IMR-90 (cell line): ENCODE results near the gene ANK3. TPM values are rescaled to one million over a fixed set of nuclear protein-coding genes. Genes with fewer than 3 reads are reported as not detected.

Experiments used
- ATAC-seq: fragments of 200-7000 bp; cut with Tn5 transposase; 2 replicates; pipeline ENCODE4 v1.9.1; 2020; ENCODE audit warnings: low read depth, mild to moderate bottlenecking, moderate library complexity
- BruUV-seq: library from RNA; stranded (reverse); fragments of 400-500 nt; replicated peaks from 2 replicates; lab custom pipeline; 2021; lab: Mats Ljungman, UMichigan
- CTCF ChIA-PET: fragments of 300-600 bp; formaldehyde crosslinking; extraction: SDS; loops from one replicate; lab custom pipeline; 2021; ENCODE audit warnings: antibody characterized with exemption; lab: Yijun Ruan, JAX
- POLR2A ChIA-PET: fragments of 300-600 bp; sonication (Branson Sonifier 250); formaldehyde crosslinking; loops from one replicate; lab custom pipeline; 2022; ENCODE audit warnings: antibody characterized with exemption; ENCODE audit not compliant: unreplicated experiment; lab: Charles Lee
- DNase-seq: peaks from one replicate; pipeline ENCODE4 v3.0.0; 2013
- H2AFZ ChIP-seq: replicated peaks from 2 replicates; pipeline ENCODE3; 2013; ENCODE audit warnings: low read length, mild to moderate bottlenecking; ENCODE audit not compliant: poor library complexity
- H2AK5ac ChIP-seq: 2 replicates; pipeline ENCODE4 v1.6.1; 2013; ENCODE audit warnings: low read depth, low read length, inconsistent platforms
- H2AK9ac ChIP-seq: replicated peaks from 2 replicates; pipeline ENCODE3; 2013; ENCODE audit warnings: mild to moderate bottlenecking, low read depth, low read length, moderate library complexity; ENCODE audit not compliant: poor library complexity
- H2BK120ac ChIP-seq: 2 replicates; pipeline ENCODE4 v1.6.1; 2013; ENCODE audit warnings: low read depth, low read length, inconsistent platforms
- H2BK15ac ChIP-seq: 3 replicates; pipeline ENCODE4 v1.6.1; 2013; ENCODE audit warnings: low read depth, low read length, inconsistent platforms
- H2BK20ac ChIP-seq: 2 replicates; pipeline ENCODE4 v1.6.1; 2013; ENCODE audit warnings: low read depth, mild to moderate bottlenecking, inconsistent platforms, low read length, moderate library complexity
- H2BK5ac ChIP-seq: 2 replicates; pipeline ENCODE4 v1.6.1; 2013; ENCODE audit warnings: mild to moderate bottlenecking, low read depth, low read length, inconsistent platforms; ENCODE audit not compliant: poor library complexity, severe bottlenecking
- H3K14ac ChIP-seq: replicated peaks from 2 replicates; pipeline ENCODE4 v1.6.1; 2013; ENCODE audit warnings: low read depth, low read length, inconsistent platforms
- H3K18ac ChIP-seq: 2 replicates; pipeline ENCODE4 v1.6.1; 2013; ENCODE audit warnings: low read depth, low read length, control low read depth
- H3K23ac ChIP-seq: 2 replicates; pipeline ENCODE4 v1.6.1; 2013; ENCODE audit warnings: low read depth, low read length, inconsistent platforms
- H3K27ac ChIP-seq: 2 replicates; pipeline ENCODE4 v1.5.1; 2013; ENCODE audit warnings: mild to moderate bottlenecking, control low read depth, low read length; ENCODE audit not compliant: insufficient read depth
- H3K27me3 ChIP-seq: 2 replicates; pipeline ENCODE4 v1.6.1; 2013; ENCODE audit warnings: low read length; ENCODE audit not compliant: control insufficient read depth, insufficient read depth
- H3K36me3 ChIP-seq: 2 replicates; pipeline ENCODE4 v1.6.1; 2013; ENCODE audit warnings: low read length, mixed read lengths; ENCODE audit not compliant: control insufficient read depth, insufficient read depth
- H3K4ac ChIP-seq: 2 replicates; pipeline ENCODE4 v1.6.1; 2013; ENCODE audit warnings: low read depth, low read length, inconsistent platforms
- H3K4me1 ChIP-seq: 2 replicates; pipeline ENCODE4 v1.6.1; 2013; ENCODE audit warnings: low read length, mixed read lengths; ENCODE audit not compliant: control insufficient read depth, insufficient read depth
- H3K4me2 ChIP-seq: 2 replicates; pipeline ENCODE4 v1.6.1; 2013; ENCODE audit warnings: low read depth, mild to moderate bottlenecking, control low read depth, low read length, moderate library complexity
- H3K4me3 ChIP-seq: 2 replicates; pipeline ENCODE4 v1.5.1; 2013; ENCODE audit warnings: low read depth, mild to moderate bottlenecking, control low read depth, low read length, moderate library complexity; ENCODE audit not compliant: insufficient read depth
- H3K56ac ChIP-seq: 2 replicates; pipeline ENCODE4 v1.6.1; 2013; ENCODE audit warnings: low read length, inconsistent platforms; ENCODE audit not compliant: insufficient read depth; ENCODE audit errors: extremely low read depth
- H3K79me1 ChIP-seq, 2 experiments: 2 replicates each; pipeline ENCODE4 v1.6.1; 2013; ENCODE audit warnings: low read length in 2 of 2, inconsistent platforms in 1 of 2, low read depth in 1 of 2
- H3K9ac ChIP-seq: 2 replicates; pipeline ENCODE4 v1.6.1; 2013; ENCODE audit warnings: low read depth, low read length, control low read depth
- H3K9me1 ChIP-seq: 2 replicates; pipeline ENCODE4 v1.6.1; 2013; ENCODE audit warnings: low read length, inconsistent platforms; ENCODE audit not compliant: insufficient read depth
- H3K9me3 ChIP-seq: 2 replicates; pipeline ENCODE4 v1.6.1; 2013; ENCODE audit warnings: low read length; ENCODE audit not compliant: control insufficient read depth, insufficient read depth
- H4K20me1 ChIP-seq: 2 replicates; pipeline ENCODE4 v1.6.1; 2013; ENCODE audit warnings: low read length, inconsistent platforms; ENCODE audit not compliant: insufficient read depth
- H4K5ac ChIP-seq: 2 replicates; pipeline ENCODE4 v1.6.1; 2013; ENCODE audit warnings: mild to moderate bottlenecking, low read depth, low read length, control low read depth
- H4K8ac ChIP-seq, 2 experiments: 2 replicates each; pipeline ENCODE4 v1.6.1; 2013; ENCODE audit warnings: low read depth in 2 of 2, low read length in 2 of 2, control low read depth in 1 of 2, inconsistent platforms in 1 of 2
- H4K91ac ChIP-seq: 2 replicates; pipeline ENCODE4 v1.6.1; 2013; ENCODE audit warnings: low read depth, low read length, inconsistent platforms; ENCODE audit not compliant: insufficient read depth
- BHLHE40 ChIP-seq: fragments of 150-350 bp; IDR thresholded peaks from 2 replicates; pipeline ENCODE4 v1.6.1; 2016; ENCODE audit warnings: mild to moderate bottlenecking, low read depth, low read length
- CEBPB ChIP-seq: IDR thresholded peaks from 2 replicates; pipeline ENCODE4 v1.6.1; 2012; ENCODE audit warnings: low read depth, low read length, improper control_type of control experiment
- CHD1 ChIP-seq: IDR thresholded peaks from 2 replicates; pipeline ENCODE4 v1.6.1; 2012; ENCODE audit warnings: low read depth, low read length, improper control_type of control experiment
- CTCF ChIP-seq: conservative IDR thresholded peaks from 2 replicates; pipeline ENCODE4 v1.5.1; 2012; ENCODE audit warnings: mild to moderate bottlenecking, low read depth, low read length, improper control_type of control experiment
- ELK1 ChIP-seq: fragments of 150-350 bp; IDR thresholded peaks from 2 replicates; pipeline ENCODE4 v1.6.1; 2016; ENCODE audit warnings: low read depth, mild to moderate bottlenecking, low read length, moderate library complexity, borderline replicate concordance
- MAFK ChIP-seq: IDR thresholded peaks from 2 replicates; pipeline ENCODE4 v1.6.1; 2012; ENCODE audit warnings: low read depth, low read length, improper control_type of control experiment
- MAZ ChIP-seq: IDR thresholded peaks from 2 replicates; pipeline ENCODE4 v1.6.1; 2012; ENCODE audit warnings: low read depth, mild to moderate bottlenecking, low read length, improper control_type of control experiment, moderate library complexity, borderline replicate concordance
- MXI1 ChIP-seq: IDR thresholded peaks from 2 replicates; pipeline ENCODE4 v1.6.1; 2012; ENCODE audit warnings: low read depth, mild to moderate bottlenecking, low read length, moderate library complexity, borderline replicate concordance
- NFE2L2 ChIP-seq: fragments of 150-350 bp; IDR thresholded peaks from 2 replicates; pipeline ENCODE4 v1.6.1; 2016; ENCODE audit warnings: low read depth, mild to moderate bottlenecking, low read length
- POLR2A ChIP-seq: IDR thresholded peaks from 2 replicates; pipeline ENCODE4 v1.6.1; 2012; ENCODE audit warnings: mild to moderate bottlenecking, low read depth, low read length
- RAD21 ChIP-seq: IDR thresholded peaks from 2 replicates; pipeline ENCODE4 v1.6.1; 2012; ENCODE audit warnings: low read length, improper control_type of control experiment
- RCOR1 ChIP-seq: IDR thresholded peaks from 2 replicates; pipeline ENCODE4 v1.6.1; 2012; ENCODE audit warnings: mild to moderate bottlenecking, low read length, improper control_type of control experiment; ENCODE audit not compliant: insufficient replicate concordance
- RFX5 ChIP-seq: IDR thresholded peaks from 2 replicates; pipeline ENCODE4 v1.8.0; 2012; ENCODE audit warnings: low read depth, mild to moderate bottlenecking, low read length, moderate library complexity
- SMC3 ChIP-seq: fragments of 150-350 bp; IDR thresholded peaks from 2 replicates; pipeline ENCODE4 v1.6.1; 2016; ENCODE audit warnings: low read depth, mild to moderate bottlenecking, antibody characterized with exemption, low read length, moderate library complexity
- USF2 ChIP-seq: fragments of 150-350 bp; IDR thresholded peaks from 2 replicates; pipeline ENCODE4 v1.6.1; 2017; ENCODE audit warnings: mild to moderate bottlenecking, antibody characterized with exemption, low read length, low read depth
- WGBS, 2 experiments: methylation state at CpG; one replicate each; pipeline versions ENCODE4 v1.1.5 to v1.1.7; 2013; ENCODE audit warnings: missing lambda C conversion rate in 2 of 2; ENCODE audit not compliant: insufficient read length in 1 of 2; ENCODE audit errors: extremely low coverage in 2 of 2; 5-methylcytosine and 5-hydroxymethylcytosine counted together
- dilution Hi-C: fragments of 300-500 bp; cut with HindIII; formaldehyde crosslinking; loops from one replicate; pipeline ENCODE4 v1.14.3; 2018; ENCODE audit warnings: low sequenced_read_pairs; ENCODE audit not compliant: unreplicated experiment
- in situ Hi-C: fragments of 300-500 bp; cut with MboI; formaldehyde crosslinking; loops from 3 replicates; pipeline ENCODE4 v1.14.3; 2019; ENCODE audit warnings: low sequenced_read_pairs, inconsistent platforms, mixed read lengths
- intact Hi-C: fragments of 100-400 bp; cut with micrococcal nuclease; formaldehyde crosslinking; loops from 2 replicates; pipeline ENCODE4 v1.10.0; 2022
- polyA plus RNA-seq, 3 experiments: library from polyadenylated mRNA; depleted of rRNA; stranded (reverse); fragments of >200 nt; gene quantifications; 2 replicates each; pipeline ENCODE4 v1.2.3, GENCODE V29; 2012; ENCODE audit warnings: low replicate concordance in 1 of 3
- total RNA-seq: library from RNA; depleted of rRNA; stranded (reverse); fragments of >200 nt; gene quantifications from 2 replicates; pipeline ENCODE4 v1.2.3, GENCODE V29; 2012

ANK3 gene
- total and polyA plus RNA-seq, 2 of the 4 experiments (the other 2 are of a cell fraction): 0.63 to 1.8 TPM

GRCh38 chr10:60096761-60097513, 292.7 kb downstream of the ANK3 start:
- no TSS peak for BruUV-seq
- CTCF ChIA-PET: interaction anchor here (1.6 kb wide), 1 partner anchor 107 kb away, joined by 4 read pairs; no protein-coding TSS in a partner anchor
- Histone ChIP-seq H3K56ac (no peak overlapping the region), H2AK9ac (no peak overlapping the region), H2AFZ (no peak overlapping the region), H3K36me3 (no peaks in the 10 kb centered on the region), H4K5ac (no peak overlapping the region), H3K27ac (no peak overlapping the region), H3K4me1 (peaks cover 1% of the 10 kb centered on the region; the same call in 1 of the 2 replicates), H3K9me3 (no peaks in the 10 kb centered on the region), H3K18ac (no peak overlapping the region), H3K27me3 (peaks cover 1% of the 10 kb centered on the region; the same call in 1 of the 2 replicates), H3K9me1 (no peaks in the 10 kb centered on the region), H4K8ac (no peak overlapping the region), H3K4me2 (no peak overlapping the region), H3K79me1 (no peaks in the 10 kb centered on the region), H2AK5ac (no peak overlapping the region), H3K23ac (no peak overlapping the region), H4K20me1 (no peaks in the 10 kb centered on the region), H2BK15ac (no peak overlapping the region), H3K4me3 (no peak overlapping the region), H3K9ac (no peak overlapping the region), H3K4ac (no peak overlapping the region), H2BK5ac (no peak overlapping the region), H4K91ac (no peak overlapping the region), H3K14ac (no peak overlapping the region), H2BK120ac (no peak overlapping the region), H2BK20ac (no peak overlapping the region)
- WGBS, 2 experiments: no CpG with 5 or more reads among the region's 5 CpGs
- DNase-seq (no peak), ATAC-seq (no peak)
- dilution Hi-C loops: no loop called here
- in situ Hi-C loops: loop anchor here (5.0 kb wide), 2 partner anchors 110 to 345 kb away; no protein-coding TSS in a partner anchor
- intact Hi-C loops: no loop called here
- POLR2A ChIA-PET: no interaction called here
- no peak for TF ChIP-seq RFX5
- TF ChIP-seq MAZ: no peak
- TF ChIP-seq CTCF: no peak
- no peak for TF ChIP-seq NFE2L2
- no peak for TF ChIP-seq MAFK
- TF ChIP-seq POLR2A: no peak
- no peak for TF ChIP-seq RCOR1
- TF ChIP-seq USF2: no peak
- TF ChIP-seq CEBPB: no peak
- TF ChIP-seq CHD1: no peak
- TF ChIP-seq ELK1: no peak
- no peak for TF ChIP-seq RAD21
- no peak for TF ChIP-seq SMC3
- TF ChIP-seq MXI1: no peak
- TF ChIP-seq BHLHE40: no peak
